SW 1271 (cell line): ENCODE data around the gene SORBS2.

Experiments
- DNase-seq, 2 experiments: peaks; one replicate each; lab custom pipeline; 2025; lab: John Stamatoyannopoulos, UW

SORBS2 gene

DNA sequence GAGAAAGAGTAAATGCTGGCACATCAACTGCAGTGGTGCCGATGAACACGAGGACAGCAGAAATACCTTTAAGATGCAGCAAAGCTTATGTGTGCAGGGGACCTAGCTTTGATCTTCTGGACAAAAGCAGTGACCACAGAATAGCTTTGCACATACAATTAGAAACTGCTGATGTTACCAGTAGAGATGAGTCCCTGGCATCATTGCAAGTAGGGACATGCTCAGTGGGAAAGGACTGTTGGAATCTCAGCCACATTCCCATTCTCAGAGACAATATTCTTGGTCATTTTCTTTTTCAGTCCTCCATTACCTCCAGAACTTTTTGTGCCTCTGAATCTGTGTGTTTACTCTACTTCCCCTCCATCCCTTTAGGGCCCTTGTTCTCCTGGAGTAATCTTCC is 259.7 kb downstream of the SORBS2 start:
- DNase-seq: no peak

DNA sequence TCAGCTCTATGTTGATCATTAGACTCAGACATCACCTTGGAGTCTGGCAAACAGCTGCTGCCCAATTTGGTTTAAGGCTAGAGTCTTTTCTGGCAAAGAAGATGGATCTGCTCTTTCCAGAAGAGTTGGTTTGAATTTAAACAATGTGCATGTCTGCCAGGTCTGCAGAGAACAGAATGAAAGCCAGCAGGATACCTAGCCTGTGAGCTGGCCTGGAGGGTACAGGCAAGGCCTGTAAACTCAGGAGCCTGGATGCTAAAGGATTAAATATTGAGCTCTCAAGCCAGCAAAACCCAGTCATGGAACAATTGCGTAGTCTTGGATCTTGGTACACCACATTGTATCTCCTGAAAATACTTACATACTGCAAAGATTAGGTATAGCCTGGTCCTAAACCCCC is 261.1 kb downstream of the SORBS2 start:
- DNase-seq: no peak

DNA sequence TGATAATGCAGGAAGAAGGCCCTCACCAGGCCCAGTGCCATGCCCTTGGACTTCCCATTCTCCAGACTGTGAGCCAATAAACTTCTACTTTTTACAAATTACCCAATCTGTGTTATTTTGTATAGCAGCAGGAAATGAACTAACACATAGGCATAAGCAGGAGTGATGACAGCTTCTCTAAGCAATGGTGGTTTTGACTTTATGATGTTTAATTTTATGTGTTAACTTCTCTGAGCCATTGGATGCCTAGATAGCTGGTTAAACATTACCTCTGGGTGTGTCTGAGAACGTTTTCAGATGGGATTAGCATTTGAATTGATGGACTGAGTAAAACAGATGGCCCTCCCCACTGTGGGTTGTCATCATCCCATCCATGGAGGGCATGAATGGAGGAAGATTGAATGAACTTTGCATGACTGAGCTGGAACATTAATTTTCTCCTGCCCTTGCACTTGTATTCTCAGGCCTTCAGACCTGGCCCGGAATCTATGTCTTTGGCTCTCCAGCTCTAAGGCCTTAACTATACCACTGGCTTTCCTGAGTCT is 262.8 kb downstream of the SORBS2 start:
- no peak for DNase-seq

DNA sequence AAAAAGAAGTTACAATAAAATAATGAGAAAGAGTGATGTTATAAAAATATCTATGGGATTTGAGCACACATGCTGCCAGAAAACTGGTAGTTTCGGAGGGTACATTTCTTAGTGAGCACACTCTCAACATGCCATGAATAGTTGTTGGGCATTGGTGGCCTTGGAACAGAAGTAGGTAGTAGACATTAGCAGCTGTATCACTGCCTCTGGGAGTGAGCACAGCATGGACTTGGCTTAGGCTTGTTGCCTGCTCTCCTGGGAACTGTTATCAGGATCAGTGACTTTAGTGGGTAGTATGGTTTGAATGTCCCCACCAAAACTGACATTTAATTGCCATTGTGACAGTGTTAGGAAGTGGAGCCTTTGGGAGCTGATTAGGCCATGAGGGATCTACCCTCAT is 263.4 kb downstream of the SORBS2 start:
- no peak for DNase-seq

DNA sequence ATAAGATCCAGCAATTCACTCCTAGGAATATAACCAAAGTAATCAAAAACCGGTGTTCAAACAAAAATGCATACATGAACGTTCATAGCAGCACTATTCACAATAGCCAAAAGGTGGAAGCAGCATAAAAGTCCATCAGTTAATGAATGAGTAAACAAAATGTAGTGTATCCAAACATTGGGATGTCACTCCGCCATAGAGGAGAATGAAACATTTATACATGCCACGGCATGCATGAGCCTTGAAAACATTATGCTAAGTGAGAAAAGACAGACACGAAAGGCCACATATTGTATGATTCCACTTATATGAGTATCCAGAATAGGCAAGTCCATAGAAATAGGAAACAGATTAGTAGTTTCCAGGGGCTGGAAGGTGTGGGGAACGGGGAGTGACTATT is 265.7 kb downstream of the SORBS2 start:
- no peak for DNase-seq

DNA sequence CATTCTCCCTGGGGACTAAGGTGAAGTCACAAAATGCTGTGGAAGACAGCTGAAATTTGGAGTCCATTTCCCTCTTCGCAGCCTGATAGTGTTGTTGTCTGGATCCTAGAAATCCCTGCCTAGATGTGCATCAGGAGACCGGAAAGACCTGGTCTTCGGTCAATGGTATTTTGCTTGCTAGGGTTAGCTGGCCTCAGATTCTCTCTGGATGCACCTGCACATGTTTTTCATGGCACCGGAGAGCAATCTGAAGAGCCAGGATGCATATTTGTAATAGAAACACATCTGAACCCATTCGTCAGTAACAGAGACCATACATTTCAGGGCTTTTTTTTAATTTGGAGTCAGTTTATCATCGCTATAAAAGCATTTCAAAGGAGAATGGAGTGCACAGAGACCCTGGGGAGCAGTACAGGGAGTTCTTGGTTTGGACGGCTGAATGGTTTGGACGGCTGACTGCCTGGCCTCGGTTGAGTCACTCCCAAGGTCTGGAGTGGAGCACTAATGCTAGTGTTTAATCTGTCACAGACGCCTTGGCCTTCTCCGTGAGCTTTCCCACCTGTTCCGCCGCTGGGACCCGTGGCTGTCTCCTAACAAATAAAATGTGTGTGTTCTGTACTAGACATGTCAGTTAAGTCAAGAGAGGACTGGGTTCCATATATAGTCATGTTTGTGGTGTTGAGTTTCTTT is 269.2 kb downstream of the SORBS2 start:
- DNase-seq: no peak

DNA sequence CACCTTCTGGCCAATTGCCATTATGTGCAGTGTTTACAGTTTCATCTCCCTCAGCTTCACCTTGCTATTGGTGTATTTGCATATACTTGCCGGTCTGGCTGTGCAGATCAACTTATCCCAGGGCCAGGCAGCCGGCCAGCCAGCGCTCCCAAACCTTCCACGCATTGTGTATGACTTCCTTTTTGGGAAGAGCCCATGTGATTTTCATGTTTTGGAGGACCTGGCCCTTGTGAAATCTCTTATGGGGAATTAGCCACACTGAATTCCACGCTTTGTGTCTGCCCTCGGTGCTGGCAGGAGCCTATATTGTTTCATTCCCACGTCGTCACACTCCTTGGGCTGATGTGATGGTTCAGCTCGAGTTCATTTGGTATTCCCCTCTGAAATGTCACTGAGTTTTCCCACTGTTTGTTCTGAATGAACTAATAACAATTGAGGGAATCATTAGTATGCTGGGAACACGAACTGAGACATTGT is 270.7 kb downstream of the SORBS2 start:
- no peak for DNase-seq

DNA sequence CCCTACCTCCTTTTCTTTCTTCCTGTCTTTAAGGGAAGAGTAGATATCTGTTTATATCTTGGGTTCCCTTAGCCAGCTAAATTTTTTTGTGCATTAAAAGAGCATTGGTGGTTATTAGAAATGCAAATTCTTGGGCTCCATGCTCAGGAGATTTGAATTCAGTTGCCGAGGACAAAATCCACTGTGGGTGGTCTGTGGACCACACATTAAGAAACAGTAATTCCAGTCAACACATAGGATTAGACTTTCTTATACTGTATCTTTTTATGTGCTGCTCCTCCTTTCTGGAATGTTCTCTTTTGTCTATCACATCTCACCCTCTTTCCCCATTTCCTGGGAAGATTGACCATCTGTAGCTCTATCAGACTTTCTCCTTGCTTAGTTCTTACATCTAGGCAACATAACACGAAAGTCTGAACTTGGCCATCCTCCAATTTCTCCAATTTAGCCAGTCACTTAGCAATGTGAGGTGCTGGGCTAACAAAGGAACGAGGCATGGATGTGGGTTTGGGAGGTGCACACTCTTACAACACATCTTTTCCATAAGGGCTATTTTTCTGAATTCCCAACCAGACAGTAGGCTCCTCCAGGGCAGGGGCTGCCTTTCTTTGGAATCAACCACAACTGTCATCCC is 271.4 kb downstream of the SORBS2 start:
- DNase-seq: no peak

DNA sequence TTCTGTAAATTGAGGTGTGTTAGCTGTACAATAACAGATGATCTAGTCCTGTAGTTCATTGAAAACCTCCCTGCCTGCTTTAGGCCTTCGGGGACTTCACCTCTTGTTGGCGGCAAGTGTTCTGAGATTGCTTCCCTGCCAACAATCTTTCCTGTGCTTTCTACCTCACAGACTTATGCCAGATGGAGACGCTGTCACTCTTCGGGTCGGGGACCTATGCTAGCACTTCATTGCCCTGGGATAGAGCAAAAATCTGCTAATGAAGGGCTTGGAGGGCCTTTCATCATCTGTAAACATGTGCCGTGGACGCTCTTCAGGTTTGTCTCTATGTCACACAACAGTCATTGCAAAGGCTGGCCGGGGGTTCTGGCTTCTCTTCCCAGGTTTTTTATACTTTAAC is 272.0 kb downstream of the SORBS2 start:
- no peak for DNase-seq

DNA sequence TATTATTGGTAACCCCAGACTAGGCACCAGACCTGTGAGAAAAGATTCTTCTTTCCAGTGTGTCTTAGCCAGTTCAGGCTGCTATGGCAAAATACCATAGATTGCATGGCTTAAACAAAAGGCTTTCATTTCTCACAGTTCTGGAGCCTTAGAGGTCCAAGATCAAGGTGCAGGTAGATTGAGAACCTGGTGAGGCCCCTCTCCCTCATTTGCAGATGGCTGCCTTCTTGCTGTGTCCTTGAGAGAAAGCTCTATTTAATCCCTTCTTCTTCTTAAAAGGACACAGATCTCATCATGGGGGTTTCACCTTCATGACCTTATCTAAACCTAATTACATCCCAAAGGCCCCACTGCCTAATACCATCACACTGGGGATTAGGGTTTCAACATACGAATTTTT is 273.2 kb downstream of the SORBS2 start:
- DNase-seq: no peak

DNA sequence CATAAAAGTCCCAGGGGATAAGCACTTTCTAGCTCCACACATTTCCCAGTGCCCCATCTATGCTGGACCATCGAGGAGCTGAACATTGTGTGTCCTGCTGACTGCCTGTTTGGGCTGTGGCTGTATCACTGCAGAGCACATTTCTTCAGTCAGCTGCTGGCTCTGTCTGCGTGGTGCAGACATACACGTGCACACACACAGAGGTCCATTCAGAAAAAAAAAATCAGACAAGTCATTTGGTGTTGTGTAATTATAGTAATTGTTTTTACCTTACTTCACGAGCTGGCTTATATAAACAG is 275.6 kb downstream of the SORBS2 start:
- DNase-seq: no peak

DNA sequence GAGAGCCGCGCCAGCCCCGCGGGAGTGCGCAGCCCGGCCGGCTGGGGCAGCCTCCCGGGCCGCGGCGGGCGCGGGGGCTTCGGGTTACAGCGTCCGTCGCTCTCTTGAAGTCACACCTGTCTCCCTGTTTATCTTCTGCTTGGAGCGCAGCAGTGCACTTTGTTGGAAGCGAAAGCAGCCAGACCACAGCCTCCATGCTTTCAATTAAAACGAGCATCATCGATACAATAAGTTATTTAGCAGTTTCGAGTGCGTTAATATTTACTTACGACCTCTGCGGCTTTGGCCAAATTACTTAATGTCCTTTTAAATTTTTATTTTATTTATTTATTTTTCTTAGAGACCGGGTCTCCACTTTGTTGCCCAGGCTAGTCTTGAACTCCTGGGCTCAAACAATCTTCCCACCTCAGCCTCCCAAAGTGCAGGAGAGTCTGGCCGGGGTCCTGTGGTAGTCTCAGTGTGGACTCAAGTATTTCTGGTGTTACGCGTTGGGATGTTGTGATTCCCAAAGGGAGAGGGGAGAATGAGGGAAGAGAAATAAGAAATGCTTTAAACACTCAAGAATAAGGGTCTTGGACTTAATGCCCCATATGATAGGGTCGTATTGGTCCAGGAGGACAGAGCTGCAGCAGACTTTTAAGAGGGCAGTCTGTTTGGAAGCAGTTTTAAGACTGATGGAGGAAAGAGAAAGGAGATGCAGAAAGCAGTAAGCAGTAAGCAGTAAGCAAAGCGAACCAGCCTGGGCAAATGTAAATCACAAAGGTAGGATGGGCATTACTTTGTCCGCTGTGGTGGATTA is 276.2 kb downstream of the SORBS2 start:
- no peak for DNase-seq
